ENCODE results near the gene INTS12.

INTS12 gene

DNA sequence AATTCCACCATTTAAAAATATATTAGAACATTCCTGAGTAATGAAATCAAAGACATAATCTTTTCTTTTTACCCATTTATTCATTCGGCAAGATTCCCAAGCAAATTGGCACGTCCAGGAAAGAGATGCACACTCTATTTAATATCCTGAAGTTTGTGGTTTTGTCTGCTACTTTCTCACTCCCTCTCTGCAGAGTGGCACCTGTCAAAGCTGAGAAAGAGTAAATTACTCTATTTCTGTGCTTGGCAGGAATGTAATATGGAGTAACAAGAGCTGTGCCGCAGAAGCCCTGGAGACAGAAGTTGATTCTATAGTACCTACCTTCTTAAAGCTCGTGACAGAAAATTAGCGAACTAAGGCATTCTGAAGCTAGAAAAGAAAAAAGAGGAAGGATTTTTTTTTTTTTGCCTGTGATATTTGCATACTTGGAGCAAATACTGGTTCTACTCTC lies 5.6 kb upstream of the INTS12 start:
- H3K4me3 Mint-ChIP-seq: no peak overlapping the region

DNA sequence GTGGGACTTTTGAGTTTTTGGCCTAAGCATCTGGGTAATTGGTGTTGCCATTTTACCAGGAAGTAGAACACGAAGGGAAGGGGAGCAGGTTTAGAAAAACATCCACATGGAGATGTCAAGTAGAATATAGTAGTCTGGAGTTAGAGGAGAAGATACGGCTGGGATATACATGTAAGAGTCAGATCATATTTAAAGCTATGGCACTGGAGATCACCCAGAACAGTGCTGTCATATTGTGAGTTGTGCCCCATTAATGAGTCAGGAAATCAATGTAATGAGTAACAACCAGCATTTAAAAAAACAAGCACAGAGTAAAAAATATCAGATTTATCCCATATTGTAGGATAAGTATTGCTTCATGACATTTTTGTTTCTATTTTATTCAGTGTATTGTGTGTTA lies 4.3 kb upstream of the INTS12 start:
- Mint-ChIP-seq H3K36me3 (ENCODE audit: low read depth) (peaks cover 22% of the 10 kb centered on the region), H3K4me3 (no peak overlapping the region)

More for the DNA sequence above, 5.6 kb upstream of the INTS12 start:
- Mint-ChIP-seq H3K4me1 (peaks cover 12% of the 10 kb centered on the region), H3K27ac (no peak overlapping the region), H3K27me3 (ENCODE audit: low read depth, poor library complexity) (no peaks in the 10 kb centered on the region), H3K9me3 (peaks cover 7% of the 10 kb centered on the region), H3K36me3 (ENCODE audit: low read depth) (peaks cover 27% of the 10 kb centered on the region)
- TF ChIP-seq, protein P1, sequence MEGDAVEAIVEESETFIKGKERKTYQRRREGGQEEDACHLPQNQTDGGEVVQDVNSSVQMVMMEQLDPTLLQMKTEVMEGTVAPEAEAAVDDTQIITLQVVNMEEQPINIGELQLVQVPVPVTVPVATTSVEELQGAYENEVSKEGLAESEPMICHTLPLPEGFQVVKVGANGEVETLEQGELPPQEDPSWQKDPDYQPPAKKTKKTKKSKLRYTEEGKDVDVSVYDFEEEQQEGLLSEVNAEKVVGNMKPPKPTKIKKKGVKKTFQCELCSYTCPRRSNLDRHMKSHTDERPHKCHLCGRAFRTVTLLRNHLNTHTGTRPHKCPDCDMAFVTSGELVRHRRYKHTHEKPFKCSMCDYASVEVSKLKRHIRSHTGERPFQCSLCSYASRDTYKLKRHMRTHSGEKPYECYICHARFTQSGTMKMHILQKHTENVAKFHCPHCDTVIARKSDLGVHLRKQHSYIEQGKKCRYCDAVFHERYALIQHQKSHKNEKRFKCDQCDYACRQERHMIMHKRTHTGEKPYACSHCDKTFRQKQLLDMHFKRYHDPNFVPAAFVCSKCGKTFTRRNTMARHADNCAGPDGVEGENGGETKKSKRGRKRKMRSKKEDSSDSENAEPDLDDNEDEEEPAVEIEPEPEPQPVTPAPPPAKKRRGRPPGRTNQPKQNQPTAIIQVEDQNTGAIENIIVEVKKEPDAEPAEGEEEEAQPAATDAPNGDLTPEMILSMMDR (IDR thresholded peaks at IDR 0.05): no peak
- no peak for DNase-seq

DNA sequence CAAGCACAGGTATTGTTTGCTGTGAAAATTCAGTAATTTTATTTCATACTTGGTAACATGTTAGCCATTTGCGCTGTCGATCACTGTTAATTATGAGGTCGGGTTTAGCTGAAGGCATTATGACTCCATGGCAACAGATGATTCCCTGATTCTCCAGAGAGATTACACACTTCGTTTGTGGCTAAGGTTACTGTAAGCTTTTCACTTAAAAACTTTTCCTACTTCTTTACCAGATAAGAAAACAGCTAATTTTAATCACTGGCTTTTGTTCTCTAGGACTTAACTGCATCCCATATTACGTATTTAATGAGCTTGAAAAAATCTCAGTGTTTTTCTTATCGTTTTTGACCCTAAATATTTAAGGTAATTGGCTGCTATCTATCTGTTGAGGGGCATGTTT lies 2.2 kb upstream of the INTS12 start:
- peaks cover 23% of the 10 kb centered on the region for H3K36me3 Mint-ChIP-seq (ENCODE audit: low read depth)
- no peak for DNase-seq
- peaks cover 29% of the 10 kb centered on the region for H3K4me1 Mint-ChIP-seq
- peaks cover 9% of the 10 kb centered on the region for H3K9me3 Mint-ChIP-seq
- peak overlapping the region; percentile 94 for H3K4me3 Mint-ChIP-seq
- TF ChIP-seq, protein P1 (IDR thresholded peaks at IDR 0.05): no peak
- H3K27me3 Mint-ChIP-seq (ENCODE audit: low read depth, poor library complexity): no peaks in the 10 kb centered on the region
- H3K27ac Mint-ChIP-seq: no peak overlapping the region

More for the DNA sequence above, 4.3 kb upstream of the INTS12 start:
- TF ChIP-seq, protein P1 (IDR thresholded peaks at IDR 0.05): no peak
- H3K9me3 Mint-ChIP-seq: peaks cover 7% of the 10 kb centered on the region
- H3K27me3 Mint-ChIP-seq (ENCODE audit: low read depth, poor library complexity): no peaks in the 10 kb centered on the region
- DNase-seq: no peak
- H3K4me1 Mint-ChIP-seq: peaks cover 16% of the 10 kb centered on the region
- no peak overlapping the region for H3K27ac Mint-ChIP-seq

DNA sequence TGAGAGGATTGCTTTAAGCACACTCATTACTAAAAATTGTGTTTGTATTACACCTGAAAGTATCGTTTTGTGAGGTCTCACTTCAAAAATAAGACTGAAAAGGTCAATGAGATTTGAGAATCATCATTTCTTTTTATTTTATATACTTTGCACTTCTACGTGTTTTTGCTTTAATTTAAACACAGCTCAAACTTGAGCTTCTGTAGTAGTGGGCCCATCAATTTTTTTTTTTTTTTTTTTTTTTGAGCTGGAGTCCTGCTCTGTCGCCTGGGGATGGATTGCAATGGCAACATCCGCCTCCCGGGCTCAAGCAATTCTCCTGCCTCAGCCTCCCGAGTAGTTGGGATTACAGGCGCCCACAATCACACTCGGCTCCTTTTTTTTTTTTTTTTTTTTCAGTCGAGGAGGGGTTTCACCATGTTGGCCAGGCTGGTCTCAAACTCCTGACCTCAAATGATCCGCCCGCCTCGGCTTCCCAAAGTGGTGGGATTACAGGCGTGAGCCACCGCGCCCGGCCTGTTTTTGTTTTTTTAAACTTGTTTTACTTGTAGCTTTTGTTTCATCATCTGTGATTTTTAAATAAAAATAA lies 1.6 kb upstream of the INTS12 start:
- TF ChIP-seq, protein P1 (IDR thresholded peaks at IDR 0.05): no peak
- Mint-ChIP-seq H3K4me3 (peak overlapping the region; percentile 94), H3K27ac (no peak overlapping the region), H3K36me3 (ENCODE audit: low read depth) (peaks cover 25% of the 10 kb centered on the region), H3K4me1 (peaks cover 29% of the 10 kb centered on the region), H3K9me3 (peaks cover 11% of the 10 kb centered on the region), H3K27me3 (ENCODE audit: low read depth, poor library complexity) (no peaks in the 10 kb centered on the region)
- DNase-seq: peak; percentile 1

DNA sequence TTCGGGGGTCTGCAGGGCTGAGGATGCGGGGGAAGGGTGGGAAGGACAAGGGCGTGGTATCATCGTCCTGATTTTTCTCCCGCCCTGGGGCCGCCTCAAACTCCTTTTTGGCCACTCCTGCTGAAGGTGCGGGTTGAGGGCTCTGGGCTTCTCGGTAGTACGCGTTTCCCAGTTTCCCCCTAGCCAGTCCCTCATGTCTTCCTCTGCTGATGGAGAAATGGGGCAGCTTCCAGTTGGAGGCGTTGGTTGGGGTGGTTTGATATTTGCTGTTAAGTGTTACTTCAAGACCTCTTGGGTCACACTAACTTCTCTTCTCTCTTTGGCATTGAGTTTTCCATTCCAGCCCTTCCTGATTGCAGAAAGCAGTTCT lies 577 bp upstream of the INTS12 start:
- Mint-ChIP-seq H3K4me3 (peak overlapping the region; percentile 94), H3K27me3 (ENCODE audit: low read depth, poor library complexity) (no peaks in the 10 kb centered on the region), H3K9me3 (peaks cover 11% of the 10 kb centered on the region), H3K27ac (peak overlapping the region; percentile 99), H3K36me3 (ENCODE audit: low read depth) (peaks cover 25% of the 10 kb centered on the region), H3K4me1 (peaks cover 29% of the 10 kb centered on the region)
- TF ChIP-seq, protein P1 (IDR thresholded peaks at IDR 0.05): no peak
- DNase-seq: no peak

DNA sequence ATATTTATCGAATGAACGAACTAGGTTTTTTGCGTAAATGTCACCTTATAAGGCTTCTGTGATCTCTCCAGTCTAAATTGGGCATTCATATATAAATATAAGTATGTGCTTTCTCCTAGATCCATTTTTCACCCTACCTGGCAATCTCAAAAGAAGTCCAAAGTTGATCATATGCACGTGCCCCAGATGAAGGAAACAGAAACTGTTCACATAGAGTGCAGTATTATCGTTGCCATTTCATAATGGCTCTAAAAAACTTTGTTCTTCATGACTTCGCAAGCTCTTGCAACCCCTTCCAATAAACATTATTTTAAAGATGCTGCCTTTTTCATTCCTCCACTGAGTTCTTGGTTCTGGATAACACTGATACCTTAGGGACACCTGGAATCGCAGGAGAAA lies 708 bp downstream of the INTS12 start:
- peaks cover 25% of the 10 kb centered on the region for H3K36me3 Mint-ChIP-seq (ENCODE audit: low read depth)
- H3K27ac Mint-ChIP-seq: peak overlapping the region; percentile 99
- no peak for DNase-seq
- H3K27me3 Mint-ChIP-seq (ENCODE audit: low read depth, poor library complexity): no peaks in the 10 kb centered on the region
- H3K9me3 Mint-ChIP-seq: peaks cover 11% of the 10 kb centered on the region
- H3K4me1 Mint-ChIP-seq: peaks cover 29% of the 10 kb centered on the region
- TF ChIP-seq, protein P1 (IDR thresholded peaks at IDR 0.05): no peak
- peak overlapping the region; percentile 94 for H3K4me3 Mint-ChIP-seq
